Osteoblast (primary cell): Measurements from ENCODE around the gene AUTS2. TPM values are rescaled to one million over a fixed set of nuclear protein-coding genes. Genes with fewer than 3 reads are reported as not detected.

Experiments
- DNase-seq: peaks from one replicate; pipeline ENCODE4 v3.0.0; 2011; ENCODE audit warnings: low spot score, mixed read lengths; ENCODE audit not compliant: insufficient read length; ENCODE audit errors: missing footprints
- H2AFZ ChIP-seq: 2 replicates; pipeline ENCODE4 v1.6.0; 2011; ENCODE audit warnings: mild to moderate bottlenecking, low read length
- H3K27ac ChIP-seq: 2 replicates; pipeline ENCODE4 v1.5.1; 2011; ENCODE audit warnings: mild to moderate bottlenecking, low read depth, low read length, moderate library complexity
- H3K27me3 ChIP-seq: 2 replicates; pipeline ENCODE4 v1.6.0; 2012; ENCODE audit warnings: mild to moderate bottlenecking, control low read depth, inconsistent platforms, low read length, moderate library complexity; ENCODE audit not compliant: insufficient read depth
- H3K36me3 ChIP-seq: 2 replicates; pipeline ENCODE4 v1.5.1; 2011; ENCODE audit warnings: mild to moderate bottlenecking, low read length, control low read depth, moderate library complexity; ENCODE audit not compliant: insufficient read depth
- H3K4me1 ChIP-seq: 2 replicates; pipeline ENCODE4 v1.5.1; 2011; ENCODE audit warnings: mild to moderate bottlenecking, low read length, control low read depth, moderate library complexity; ENCODE audit not compliant: insufficient read depth
- H3K4me2 ChIP-seq: 2 replicates; pipeline ENCODE4 v1.6.0; 2011; ENCODE audit warnings: mild to moderate bottlenecking, low read length; ENCODE audit not compliant: insufficient read depth
- H3K4me3 ChIP-seq: fragments of 200-600 bp; sonication (generic); 3 replicates; pipeline ENCODE4 v1.5.1; 2012; ENCODE audit warnings: mild to moderate bottlenecking, low read length, inconsistent platforms; ENCODE audit not compliant: insufficient read depth
- H3K79me2 ChIP-seq: 2 replicates; pipeline ENCODE4 v1.6.0; 2012; ENCODE audit warnings: mild to moderate bottlenecking, low read length, control low read depth, inconsistent platforms; ENCODE audit not compliant: insufficient read depth
- H3K9me3 ChIP-seq: 2 replicates; pipeline ENCODE4 v1.5.1; 2011; ENCODE audit warnings: low read depth, low read length, control low read depth
- H4K20me1 ChIP-seq: 2 replicates; pipeline ENCODE4 v1.6.0; 2012; ENCODE audit warnings: mild to moderate bottlenecking, low read length, control low read depth; ENCODE audit not compliant: insufficient read depth
- total RNA-seq: library from RNA; depleted of rRNA; stranded (reverse); fragments of >200 nt; gene quantifications from 2 replicates; pipeline ENCODE4 v1.2.3, GENCODE V29; 2012
- TF ChIP-seq, protein P1 (sequence below): IDR thresholded peaks from 2 replicates; pipeline ENCODE4 v1.5.1; 2011; ENCODE audit warnings: mild to moderate bottlenecking, low read depth, low read length, moderate library complexity; ENCODE audit errors: extremely low read depth

The AUTS2 gene
- total RNA-seq, 1 donor = 15.2 TPM

DNA sequence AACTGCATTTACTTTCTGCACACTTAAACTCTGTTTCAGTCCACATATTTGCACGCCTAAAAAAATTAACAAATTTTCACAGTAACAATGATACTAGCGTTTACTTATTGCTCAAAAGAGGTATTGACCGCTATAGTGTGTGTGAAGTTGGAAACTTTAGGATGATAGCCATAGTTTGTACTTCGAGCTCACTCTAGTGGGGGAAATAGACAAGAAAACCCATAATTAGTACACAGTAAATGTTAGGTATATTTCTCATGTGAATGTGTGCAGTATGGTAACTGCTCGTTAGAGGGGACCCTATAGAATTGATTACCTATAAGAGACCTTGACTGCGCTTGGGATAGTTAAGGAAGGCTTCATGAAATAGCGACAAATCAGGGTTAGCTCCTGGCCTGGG is 238.4 kb downstream of the AUTS2 start:
- Histone ChIP-seq H3K27me3 (no peaks in the 10 kb centered on the region), H3K79me2 (no peaks in the 10 kb centered on the region), H4K20me1 (no peaks in the 10 kb centered on the region), H3K4me3 (no peak overlapping the region), H3K27ac (no peak overlapping the region), H3K4me2 (no peak overlapping the region), H3K9me3 (no peaks in the 10 kb centered on the region), H2AFZ (no peak overlapping the region), H3K4me1 (no peaks in the 10 kb centered on the region), H3K36me3 (no peaks in the 10 kb centered on the region)
- no peak for DNase-seq
- TF ChIP-seq, protein P1, sequence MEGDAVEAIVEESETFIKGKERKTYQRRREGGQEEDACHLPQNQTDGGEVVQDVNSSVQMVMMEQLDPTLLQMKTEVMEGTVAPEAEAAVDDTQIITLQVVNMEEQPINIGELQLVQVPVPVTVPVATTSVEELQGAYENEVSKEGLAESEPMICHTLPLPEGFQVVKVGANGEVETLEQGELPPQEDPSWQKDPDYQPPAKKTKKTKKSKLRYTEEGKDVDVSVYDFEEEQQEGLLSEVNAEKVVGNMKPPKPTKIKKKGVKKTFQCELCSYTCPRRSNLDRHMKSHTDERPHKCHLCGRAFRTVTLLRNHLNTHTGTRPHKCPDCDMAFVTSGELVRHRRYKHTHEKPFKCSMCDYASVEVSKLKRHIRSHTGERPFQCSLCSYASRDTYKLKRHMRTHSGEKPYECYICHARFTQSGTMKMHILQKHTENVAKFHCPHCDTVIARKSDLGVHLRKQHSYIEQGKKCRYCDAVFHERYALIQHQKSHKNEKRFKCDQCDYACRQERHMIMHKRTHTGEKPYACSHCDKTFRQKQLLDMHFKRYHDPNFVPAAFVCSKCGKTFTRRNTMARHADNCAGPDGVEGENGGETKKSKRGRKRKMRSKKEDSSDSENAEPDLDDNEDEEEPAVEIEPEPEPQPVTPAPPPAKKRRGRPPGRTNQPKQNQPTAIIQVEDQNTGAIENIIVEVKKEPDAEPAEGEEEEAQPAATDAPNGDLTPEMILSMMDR = no peak

DNA sequence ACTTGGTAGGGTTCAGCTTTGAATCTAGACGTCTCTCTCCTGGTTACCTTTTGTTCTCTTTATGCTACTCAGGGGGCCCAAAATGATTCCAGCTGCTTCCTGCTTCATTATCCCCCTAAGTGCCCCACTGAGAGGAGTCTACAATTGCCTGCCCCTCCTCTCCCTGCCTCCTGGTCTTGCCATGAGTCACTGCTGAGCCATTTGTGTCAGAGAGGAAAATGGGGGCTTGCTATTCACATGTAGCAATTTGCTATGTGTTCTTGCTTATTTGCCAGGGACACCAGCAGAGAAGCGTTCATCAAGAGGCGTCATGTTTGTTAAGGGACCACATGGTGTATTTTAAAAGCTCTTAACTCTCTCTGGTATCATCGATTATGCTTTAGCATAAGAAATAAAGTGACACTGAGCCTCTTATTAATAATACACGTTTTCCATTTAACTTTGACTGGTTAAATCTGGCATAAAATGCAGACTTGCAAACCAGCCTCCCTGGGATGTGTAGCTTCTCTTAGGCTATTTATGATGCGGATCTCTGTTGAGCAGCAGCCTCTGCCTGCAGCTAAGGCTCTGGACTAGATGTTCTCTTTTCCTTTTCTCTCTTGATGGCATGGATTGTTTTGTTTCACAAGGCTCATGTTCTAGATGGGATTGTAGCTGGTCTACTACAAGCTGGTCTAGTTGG is 239.3 kb downstream of the AUTS2 start:
- TF ChIP-seq, protein P1 = no peak
- Histone ChIP-seq H3K4me2 (no peak overlapping the region), H2AFZ (no peak overlapping the region), H3K27ac (no peak overlapping the region), H3K27me3 (no peaks in the 10 kb centered on the region), H3K79me2 (no peaks in the 10 kb centered on the region), H3K4me1 (no peaks in the 10 kb centered on the region), H3K36me3 (no peaks in the 10 kb centered on the region), H4K20me1 (no peaks in the 10 kb centered on the region), H3K9me3 (no peaks in the 10 kb centered on the region), H3K4me3 (no peak overlapping the region)
- DNase-seq = no peak

DNA sequence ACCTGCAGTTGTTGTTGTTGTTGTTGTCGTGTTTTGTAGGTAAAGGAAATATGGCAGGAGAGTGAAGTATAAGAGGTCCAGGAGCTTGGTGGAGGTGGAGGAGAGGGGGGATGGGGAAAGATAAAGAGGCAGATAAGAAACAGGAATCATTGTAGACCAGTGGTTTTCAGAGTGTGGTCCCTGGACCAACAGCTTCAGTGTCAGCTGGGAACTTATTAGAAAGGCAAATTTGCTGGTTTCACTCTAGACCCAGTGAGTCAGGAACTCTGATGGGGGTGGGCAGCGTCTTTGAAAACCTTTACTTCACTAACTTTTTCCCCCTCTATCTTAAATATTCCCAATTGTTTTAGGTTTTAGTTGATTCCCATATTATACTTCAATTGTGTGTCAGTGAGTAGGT is 241.5 kb downstream of the AUTS2 start:
- Histone ChIP-seq H3K4me3 (no peak overlapping the region), H3K79me2 (no peaks in the 10 kb centered on the region), H3K27ac (no peak overlapping the region), H3K27me3 (no peaks in the 10 kb centered on the region), H4K20me1 (no peaks in the 10 kb centered on the region), H3K4me1 (no peaks in the 10 kb centered on the region), H3K9me3 (no peaks in the 10 kb centered on the region), H3K36me3 (no peaks in the 10 kb centered on the region), H2AFZ (no peak overlapping the region), H3K4me2 (no peak overlapping the region)
- no peak for DNase-seq
- TF ChIP-seq, protein P1 = no peak

DNA sequence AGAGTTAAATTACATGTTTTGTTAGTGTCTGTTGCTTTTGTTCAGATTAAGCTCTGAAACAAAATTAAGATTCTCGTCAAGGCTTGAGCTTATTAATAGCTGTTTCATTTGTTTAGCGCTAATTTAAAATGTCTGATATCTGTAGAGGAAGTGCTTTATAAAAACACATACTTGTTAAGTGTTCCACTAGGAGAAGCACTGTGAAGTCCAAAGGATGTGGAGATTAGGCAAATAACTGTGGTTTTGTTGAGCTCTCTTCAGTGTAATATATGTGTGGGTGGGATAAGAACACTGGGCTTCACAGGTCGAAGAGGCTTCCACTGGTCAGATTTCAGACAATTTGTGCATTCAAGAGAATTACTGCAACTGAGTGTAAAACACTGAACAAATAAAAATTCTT is 242.0 kb downstream of the AUTS2 start:
- no peaks in the 10 kb centered on the region for H3K79me2 ChIP-seq
- TF ChIP-seq, protein P1 = no peak
- no peaks in the 10 kb centered on the region for H3K4me1 ChIP-seq
- no peak overlapping the region for H3K4me3 ChIP-seq
- H2AFZ ChIP-seq = no peak overlapping the region
- H3K36me3 ChIP-seq = no peaks in the 10 kb centered on the region
- H4K20me1 ChIP-seq = no peaks in the 10 kb centered on the region
- H3K27ac ChIP-seq = no peak overlapping the region
- no peaks in the 10 kb centered on the region for H3K9me3 ChIP-seq
- H3K4me2 ChIP-seq = no peak overlapping the region
- H3K27me3 ChIP-seq = no peaks in the 10 kb centered on the region
- no peak for DNase-seq
